Urinary bladder (tissue), 4 donors: ENCODE results near the gene U2SURP. TPM values are rescaled to one million over a fixed set of nuclear protein-coding genes. Genes with fewer than 3 reads are reported as not detected.

Experiments
- DNase-seq: peaks from one replicate; pipeline ENCODE4 v3.0.0-alpha.2; 2015; ENCODE audit errors: extremely low spot score
- H3K27ac ChIP-seq: one replicate; pipeline ENCODE4 v1.5.1; 2013; ENCODE audit warnings: low read depth, mild to moderate bottlenecking, moderate library complexity
- H3K36me3 ChIP-seq: one replicate; pipeline ENCODE4 v1.6.1; 2013; ENCODE audit warnings: mild to moderate bottlenecking, moderate library complexity; ENCODE audit not compliant: insufficient read depth
- H3K4me1 ChIP-seq: one replicate; pipeline ENCODE4 v1.6.1; 2013; ENCODE audit warnings: mild to moderate bottlenecking, moderate library complexity; ENCODE audit not compliant: insufficient read depth
- H3K4me3 ChIP-seq: one replicate; pipeline ENCODE4 v1.5.1; 2013; ENCODE audit warnings: low read depth, low read length
- WGBS: extraction: QIAGEN DNeasy Blood & Tissue Kit; methylation state at CpG from one replicate; pipeline ENCODE4 v1.1.7; 2013; 5-methylcytosine and 5-hydroxymethylcytosine counted together
- polyA plus RNA-seq: library from polyadenylated mRNA; stranded (reverse); fragments of 200-250 nt; gene quantifications from one replicate; pipeline ENCODE4 v1.2.3, GENCODE V29; 2013
- total RNA-seq: library from RNA; depleted of rRNA; stranded (reverse); fragments of >200 nt; gene quantifications from one replicate; pipeline ENCODE4 v1.2.3, GENCODE V29; 2014
- donor health status: healthy with polysubstance abuse.
- donor health status: healthy.

U2SURP gene
- total and polyA plus RNA-seq, 2 donors = 29.7 to 204 TPM

- WGBS = 67% methylated on average over 4 of the region's 4 CpGs
- DNase-seq = no peak
- Histone ChIP-seq H3K36me3 (no peaks in the 10 kb centered on the region), H3K4me3 (no peak overlapping the region), H3K27ac (no peak overlapping the region), H3K4me1 (no peaks in the 10 kb centered on the region)
Measured at GRCh38 chr3:142968319-142969025, 32.9 kb upstream of the U2SURP start.

GRCh38 chr3:142971431-142971830 lies 29.9 kb upstream of the U2SURP start:
- Histone ChIP-seq H3K4me3 (no peak overlapping the region), H3K4me1 (no peaks in the 10 kb centered on the region)
- WGBS = 83% methylated on average over 3 of the region's 3 CpGs

GRCh38 chr3:142972092-142972753 lies 29.1 kb upstream of the U2SURP start:
- no peak for DNase-seq
- WGBS = 61% methylated on average over 7 of the region's 7 CpGs
- Histone ChIP-seq H3K27ac (no peak overlapping the region), H3K4me3 (no peak overlapping the region), H3K36me3 (no peaks in the 10 kb centered on the region), H3K4me1 (no peaks in the 10 kb centered on the region)

More at GRCh38 chr3:142971431-142971830, 29.9 kb upstream of the U2SURP start:
- Histone ChIP-seq H3K27ac (no peak overlapping the region), H3K36me3 (no peaks in the 10 kb centered on the region)
- DNase-seq = no peak

- Histone ChIP-seq H3K36me3 (no peaks in the 10 kb centered on the region), H3K4me3 (no peak overlapping the region), H3K4me1 (no peaks in the 10 kb centered on the region), H3K27ac (no peak overlapping the region)
- no peak for DNase-seq
- WGBS = 81% methylated on average over 8 of the region's 8 CpGs
Measured at GRCh38 chr3:142973217-142974009, 28.0 kb upstream of the U2SURP start.

GRCh38 chr3:142975316-142975995 lies 25.9 kb upstream of the U2SURP start:
- WGBS = 90% methylated on average over 4 of the region's 4 CpGs
- no peak overlapping the region for H3K27ac ChIP-seq
- no peaks in the 10 kb centered on the region for H3K4me1 ChIP-seq
- no peaks in the 10 kb centered on the region for H3K36me3 ChIP-seq
- no peak for DNase-seq
- no peak overlapping the region for H3K4me3 ChIP-seq

- DNase-seq = no peak
- Histone ChIP-seq H3K4me3 (no peak overlapping the region), H3K36me3 (no peaks in the 10 kb centered on the region), H3K27ac (no peak overlapping the region), H3K4me1 (no peaks in the 10 kb centered on the region)
- WGBS = 54% methylated on average over 8 of the region's 8 CpGs
Measured at GRCh38 chr3:142976621-142977398, 24.6 kb upstream of the U2SURP start.

GRCh38 chr3:142977399-142977728 lies 24.0 kb upstream of the U2SURP start:
- no peak overlapping the region for H3K4me3 ChIP-seq
- no peaks in the 10 kb centered on the region for H3K36me3 ChIP-seq
- H3K4me1 ChIP-seq = no peaks in the 10 kb centered on the region
- H3K27ac ChIP-seq = no peak overlapping the region
- 77% methylated on average over 1 of the region's 1 CpG for WGBS
- DNase-seq = no peak

- Histone ChIP-seq H3K36me3 (no peaks in the 10 kb centered on the region), H3K4me1 (no peaks in the 10 kb centered on the region), H3K4me3 (no peak overlapping the region), H3K27ac (no peak overlapping the region)
- WGBS = 56% methylated on average over 3 of the region's 3 CpGs
- no peak for DNase-seq
Measured at GRCh38 chr3:142981108-142981507, 20.3 kb upstream of the U2SURP start.

GRCh38 chr3:142982038-142982773 lies 19.2 kb upstream of the U2SURP start:
- 45% methylated on average over 7 of the region's 7 CpGs for WGBS
- no peak overlapping the region for H3K27ac ChIP-seq
- H3K4me3 ChIP-seq = no peak overlapping the region
- no peak for DNase-seq
- no peaks in the 10 kb centered on the region for H3K4me1 ChIP-seq
- H3K36me3 ChIP-seq = no peaks in the 10 kb centered on the region

GRCh38 chr3:142983318-142983717 lies 18.1 kb upstream of the U2SURP start:
- WGBS = 67% methylated on average over 2 of the region's 2 CpGs
- DNase-seq = no peak
- Histone ChIP-seq H3K36me3 (no peaks in the 10 kb centered on the region), H3K4me1 (no peaks in the 10 kb centered on the region), H3K4me3 (no peak overlapping the region), H3K27ac (no peak overlapping the region)

GRCh38 chr3:142984255-142984654 lies 17.1 kb upstream of the U2SURP start:
- WGBS = 97% methylated on average over 3 of the region's 3 CpGs
- no peak for DNase-seq
- H3K36me3 ChIP-seq = no peaks in the 10 kb centered on the region
- no peak overlapping the region for H3K4me3 ChIP-seq
- no peak overlapping the region for H3K27ac ChIP-seq
- no peaks in the 10 kb centered on the region for H3K4me1 ChIP-seq

GRCh38 chr3:142987080-142987700 lies 14.2 kb upstream of the U2SURP start:
- no peaks in the 10 kb centered on the region for H3K4me1 ChIP-seq
- 61% methylated on average over 5 of the region's 5 CpGs for WGBS
- no peak overlapping the region for H3K27ac ChIP-seq
- no peak overlapping the region for H3K4me3 ChIP-seq
- H3K36me3 ChIP-seq = no peaks in the 10 kb centered on the region
- DNase-seq = no peak
